ENCODE results near the gene HOXA2. TPM values are rescaled to one million over a fixed set of nuclear protein-coding genes. Genes with fewer than 3 reads are reported as not detected.

The HOXA2 gene
- total and polyA plus RNA-seq, 4 donors, result 0.05 to 0.13 (median 0.08) TPM

- no peak overlapping the region for H3K4me3 ChIP-seq (ENCODE audit: low read depth in 1 of 3, low read length in 3 of 3)
- no peaks in the 10 kb centered on the region for H3K9me3 ChIP-seq (ENCODE audit: control insufficient read depth in 4 of 4, low read length in 3 of 4)
- H3K27me3 ChIP-seq (ENCODE audit: control insufficient read depth in 4 of 4, insufficient read depth in 4 of 4, low read length in 3 of 4), result peaks cover 0 to 29% (median 4%) of the 10 kb centered on the region in 4 donors
- H3K36me3 ChIP-seq (ENCODE audit: control insufficient read depth in 4 of 4, insufficient read depth in 3 of 4, low read depth in 1 of 4, low read length in 3 of 4), result no peaks in the 10 kb centered on the region
- no peak for DNase-seq (ENCODE audit: low spot score)
- no peak overlapping the region for H3K9ac ChIP-seq (ENCODE audit: low read depth in 1 of 2, low read length in 2 of 2)
- peaks cover 0 to 3% (median 2%) of the 10 kb centered on the region in 4 donors for H3K4me1 ChIP-seq (ENCODE audit: control insufficient read depth in 4 of 4, insufficient read depth in 4 of 4, low read length in 3 of 4)
- 26% methylated on average over 6 of the region's 6 CpGs for WGBS
- no peak for TF ChIP-seq ZBTB33 (IDR thresholded peaks at IDR 0.05)
- no peak for TF ChIP-seq REST (IDR thresholded peaks at IDR 0.05)
- no peak for TF ChIP-seq YY1 (IDR thresholded peaks at IDR 0.05)
- no peak for TF ChIP-seq EGR1 (IDR thresholded peaks at IDR 0.05; ENCODE audit: low read depth in 2 of 2)
- TF ChIP-seq MAX (IDR thresholded peaks at IDR 0.05), result no peak
- TF ChIP-seq HNF4G (IDR thresholded peaks at IDR 0.05), result no peak
- no peak for TF ChIP-seq TAF1 (conservative IDR thresholded peaks at IDR 0.05)
- no peak for TF ChIP-seq NR2F2 (IDR thresholded peaks at IDR 0.05)
- TF ChIP-seq SP1 (IDR thresholded peaks at IDR 0.05), result no peak
- TF ChIP-seq HNF4A (conservative IDR thresholded peaks at IDR 0.05), result no peak
- TF ChIP-seq FOXA1 (IDR thresholded peaks at IDR 0.05), result no peak
- TF ChIP-seq GABPA (IDR thresholded peaks at IDR 0.05 in 1 of 2, conservative IDR thresholded peaks at IDR 0.05 in 1 of 2), result no peak
- TF ChIP-seq FOXA2 (IDR thresholded peaks at IDR 0.05), result no peak
- TF ChIP-seq CTCF (IDR thresholded peaks at IDR 0.05; ENCODE audit: low read depth, low read length, missing input control), result no peak
- peak overlapping the region; percentile 46 to 64 for H3K27ac ChIP-seq (ENCODE audit: low read depth in 1 of 2, low read length in 2 of 2)
Observed at GRCh38 chr7:27111042-27111750, 8.7 kb upstream of the HOXA2 start.
